A673 (cell line): ENCODE results near the gene INHBB. TPM values are rescaled to one million over a fixed set of nuclear protein-coding genes. Genes with fewer than 3 reads are reported as not detected.

Experiments used
- BruUV-seq: library from RNA; stranded (reverse); fragments of 400-500 nt; replicated peaks from 2 replicates; lab custom pipeline; 2021; lab: Mats Ljungman, UMichigan
- CTCF ChIA-PET: fragments of 300-600 bp; sonication (Branson Sonifier 250); formaldehyde crosslinking; loops from one replicate; lab custom pipeline; 2022; ENCODE audit warnings: antibody characterized with exemption; lab: Charles Lee
- POLR2A ChIA-PET: fragments of 300-600 bp; sonication (Branson Sonifier 250); formaldehyde crosslinking; loops from one replicate; lab custom pipeline; 2022; ENCODE audit warnings: antibody characterized with exemption; ENCODE audit not compliant: low non-redundant PET; lab: Charles Lee
- DNase-seq: peaks from one replicate; pipeline ENCODE4 v3.0.0-alpha.2; 2015; ENCODE audit warnings: low spot score
- H3K27ac ChIP-seq: fragments of 200-600 bp; sonication (generic); 2 replicates; pipeline ENCODE4 v1.5.1; 2016; ENCODE audit warnings: mixed run types, low read depth, mild to moderate bottlenecking, mixed read lengths, antibody characterized with exemption, low read length; ENCODE audit not compliant: poor library complexity, severe bottlenecking
- H3K27me3 ChIP-seq: fragments of 200-600 bp; sonication (generic); replicated peaks from 2 replicates; pipeline ENCODE4 v1.6.1; 2017; ENCODE audit warnings: mixed run types, low read depth, mild to moderate bottlenecking, mixed read lengths, antibody characterized with exemption, low read length; ENCODE audit not compliant: insufficient read depth, poor library complexity
- H3K36me3 ChIP-seq: fragments of 200-600 bp; sonication (generic); 2 replicates; pipeline ENCODE4 v1.6.1; 2016; ENCODE audit warnings: mixed run types, mild to moderate bottlenecking, mixed read lengths, antibody characterized with exemption, low read length; ENCODE audit not compliant: insufficient read depth, poor library complexity, severe bottlenecking
- H3K4me1 ChIP-seq: fragments of 200-600 bp; sonication (generic); 2 replicates; pipeline ENCODE4 v1.6.1; 2017; ENCODE audit warnings: mixed run types, mild to moderate bottlenecking, mixed read lengths, antibody characterized with exemption, low read length; ENCODE audit not compliant: insufficient read depth, poor library complexity, severe bottlenecking
- H3K4me3 ChIP-seq: fragments of 200-600 bp; sonication (generic); 2 replicates; pipeline ENCODE4 v1.5.1; 2016; ENCODE audit warnings: low read depth, mixed run types, mild to moderate bottlenecking, mixed read lengths, low read length; ENCODE audit not compliant: poor library complexity, severe bottlenecking
- H3K9me3 ChIP-seq: fragments of 200-600 bp; sonication (generic); 2 replicates; pipeline ENCODE4 v1.6.1; 2016; ENCODE audit warnings: mixed run types, low read depth, mild to moderate bottlenecking, mixed read lengths, antibody characterized with exemption, low read length; ENCODE audit not compliant: poor library complexity, severe bottlenecking
- CTCF ChIP-seq: fragments of 300-800, 200-600 bp; sonication (generic); conservative IDR thresholded peaks from 2 replicates; pipeline ENCODE4 v1.5.1; 2017; ENCODE audit warnings: low read depth, mild to moderate bottlenecking, antibody characterized with exemption, low read length, moderate library complexity, mixed read lengths
- EZH2 ChIP-seq: fragments of 200-600 bp; sonication (generic); IDR thresholded peaks from 2 replicates; pipeline ENCODE4 v1.6.1; 2017; ENCODE audit warnings: borderline replicate concordance, low read depth, mild to moderate bottlenecking, mixed read lengths, antibody characterized with exemption, low read length; ENCODE audit not compliant: poor library complexity, severe bottlenecking
- intact Hi-C: fragments of 100-400 bp; cut with micrococcal nuclease; formaldehyde crosslinking; loops from one replicate; pipeline ENCODE4 v1.10.0; 2022; ENCODE audit not compliant: unreplicated experiment
- total RNA-seq: library from RNA; stranded (reverse); gene quantifications from 2 replicates; pipeline ENCODE4 v1.2.3, GENCODE V29; 2021

Gene INHBB
- total RNA-seq, 1 experiment from 2014 or later, result 0.09 TPM

- no peak overlapping the region for H3K4me3 ChIP-seq
- no peaks in the 10 kb centered on the region for H3K36me3 ChIP-seq
- no TSS peak for BruUV-seq
- no peaks in the 10 kb centered on the region for H3K9me3 ChIP-seq
- DNase-seq, result no peak
- POLR2A ChIA-PET, result no interaction called here
- CTCF ChIA-PET, result no interaction called here
- no peak for TF ChIP-seq EZH2
- no peak for TF ChIP-seq CTCF
- intact Hi-C loops, result no loop called here
- H3K27ac ChIP-seq, result no peak overlapping the region
- peaks cover 2% of the 10 kb centered on the region for H3K4me1 ChIP-seq
- peaks cover 31% of the 10 kb centered on the region for H3K27me3 ChIP-seq
These were observed 4.1 kb downstream of the INHBB start for GRCh38 chr2:120350080-120350479.

GRCh38 chr2:120350801-120351320 is 4.9 kb downstream of the INHBB start:
- intact Hi-C loops, result no loop called here
- H3K27me3 ChIP-seq, result peaks cover 29% of the 10 kb centered on the region
- CTCF ChIA-PET, result no interaction called here
- POLR2A ChIA-PET, result no interaction called here
- no peaks in the 10 kb centered on the region for H3K9me3 ChIP-seq
- no peak overlapping the region for H3K27ac ChIP-seq
- no peaks in the 10 kb centered on the region for H3K4me1 ChIP-seq
- no TSS peak for BruUV-seq
- no peak overlapping the region for H3K4me3 ChIP-seq
- H3K36me3 ChIP-seq, result no peaks in the 10 kb centered on the region
- TF ChIP-seq CTCF (no peak), EZH2 (no peak)
- no peak for DNase-seq

GRCh38 chr2:120352696-120353590 is 7.0 kb downstream of the INHBB start:
- no peaks in the 10 kb centered on the region for H3K9me3 ChIP-seq
- no TSS peak for BruUV-seq
- ChIA-PET POLR2A (no interaction called here), CTCF (no interaction called here)
- H3K36me3 ChIP-seq, result no peaks in the 10 kb centered on the region
- H3K4me1 ChIP-seq, result no peaks in the 10 kb centered on the region
- H3K27ac ChIP-seq, result no peak overlapping the region
- no peak for DNase-seq
- no peak overlapping the region for H3K4me3 ChIP-seq
- peaks cover 9% of the 10 kb centered on the region for H3K27me3 ChIP-seq
- intact Hi-C loops, result no loop called here
- TF ChIP-seq CTCF (no peak), EZH2 (no peak)
